Measurements from ENCODE around the gene FOXO3. TPM values are rescaled to one million over a fixed set of nuclear protein-coding genes. Genes with fewer than 3 reads are reported as not detected.

FOXO3 gene
- polyA plus RNA-seq, 1 of the 3 experiments (the other 2 are of a cell fraction), result 8.1 TPM

DNA sequence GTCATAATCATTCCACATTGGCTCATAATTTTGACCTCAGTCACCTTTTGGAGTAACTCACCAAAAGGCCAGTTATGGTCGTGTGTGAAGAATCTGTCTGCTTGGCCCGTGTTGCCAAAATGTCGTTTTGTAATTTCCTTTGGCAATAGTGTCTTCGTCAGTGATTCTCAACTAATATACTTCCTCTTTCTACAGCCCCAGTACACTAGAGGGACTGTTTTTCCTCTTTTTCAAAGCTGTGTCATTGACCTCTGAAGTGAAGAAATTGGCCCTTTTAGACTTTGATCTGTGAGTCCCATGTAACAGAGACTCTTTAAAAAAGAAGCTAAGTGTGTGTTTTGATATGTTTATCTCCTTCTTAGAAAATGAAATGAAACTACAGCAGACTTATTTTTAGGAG is 5.2 kb downstream of the FOXO3 start (continued):
- TF ChIP-seq, protein P1, sequence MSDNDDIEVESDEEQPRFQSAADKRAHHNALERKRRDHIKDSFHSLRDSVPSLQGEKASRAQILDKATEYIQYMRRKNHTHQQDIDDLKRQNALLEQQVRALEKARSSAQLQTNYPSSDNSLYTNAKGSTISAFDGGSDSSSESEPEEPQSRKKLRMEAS (IDR thresholded peaks at IDR 0.05; ENCODE audit: low read depth), result no peak
- TF ChIP-seq, protein P2, sequence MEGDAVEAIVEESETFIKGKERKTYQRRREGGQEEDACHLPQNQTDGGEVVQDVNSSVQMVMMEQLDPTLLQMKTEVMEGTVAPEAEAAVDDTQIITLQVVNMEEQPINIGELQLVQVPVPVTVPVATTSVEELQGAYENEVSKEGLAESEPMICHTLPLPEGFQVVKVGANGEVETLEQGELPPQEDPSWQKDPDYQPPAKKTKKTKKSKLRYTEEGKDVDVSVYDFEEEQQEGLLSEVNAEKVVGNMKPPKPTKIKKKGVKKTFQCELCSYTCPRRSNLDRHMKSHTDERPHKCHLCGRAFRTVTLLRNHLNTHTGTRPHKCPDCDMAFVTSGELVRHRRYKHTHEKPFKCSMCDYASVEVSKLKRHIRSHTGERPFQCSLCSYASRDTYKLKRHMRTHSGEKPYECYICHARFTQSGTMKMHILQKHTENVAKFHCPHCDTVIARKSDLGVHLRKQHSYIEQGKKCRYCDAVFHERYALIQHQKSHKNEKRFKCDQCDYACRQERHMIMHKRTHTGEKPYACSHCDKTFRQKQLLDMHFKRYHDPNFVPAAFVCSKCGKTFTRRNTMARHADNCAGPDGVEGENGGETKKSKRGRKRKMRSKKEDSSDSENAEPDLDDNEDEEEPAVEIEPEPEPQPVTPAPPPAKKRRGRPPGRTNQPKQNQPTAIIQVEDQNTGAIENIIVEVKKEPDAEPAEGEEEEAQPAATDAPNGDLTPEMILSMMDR (IDR thresholded peaks at IDR 0.05), result peak; percentile 24; the same call in 1 of the 2 replicates
- TF ChIP-seq RAD21 (IDR thresholded peaks at IDR 0.05; ENCODE audit: low read length), result no peak
- TF ChIP-seq, protein P3, sequence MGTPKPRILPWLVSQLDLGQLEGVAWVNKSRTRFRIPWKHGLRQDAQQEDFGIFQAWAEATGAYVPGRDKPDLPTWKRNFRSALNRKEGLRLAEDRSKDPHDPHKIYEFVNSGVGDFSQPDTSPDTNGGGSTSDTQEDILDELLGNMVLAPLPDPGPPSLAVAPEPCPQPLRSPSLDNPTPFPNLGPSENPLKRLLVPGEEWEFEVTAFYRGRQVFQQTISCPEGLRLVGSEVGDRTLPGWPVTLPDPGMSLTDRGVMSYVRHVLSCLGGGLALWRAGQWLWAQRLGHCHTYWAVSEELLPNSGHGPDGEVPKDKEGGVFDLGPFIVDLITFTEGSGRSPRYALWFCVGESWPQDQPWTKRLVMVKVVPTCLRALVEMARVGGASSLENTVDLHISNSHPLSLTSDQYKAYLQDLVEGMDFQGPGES (IDR thresholded peaks at IDR 0.05; ENCODE audit: low read depth, low read length), result no peak

DNA sequence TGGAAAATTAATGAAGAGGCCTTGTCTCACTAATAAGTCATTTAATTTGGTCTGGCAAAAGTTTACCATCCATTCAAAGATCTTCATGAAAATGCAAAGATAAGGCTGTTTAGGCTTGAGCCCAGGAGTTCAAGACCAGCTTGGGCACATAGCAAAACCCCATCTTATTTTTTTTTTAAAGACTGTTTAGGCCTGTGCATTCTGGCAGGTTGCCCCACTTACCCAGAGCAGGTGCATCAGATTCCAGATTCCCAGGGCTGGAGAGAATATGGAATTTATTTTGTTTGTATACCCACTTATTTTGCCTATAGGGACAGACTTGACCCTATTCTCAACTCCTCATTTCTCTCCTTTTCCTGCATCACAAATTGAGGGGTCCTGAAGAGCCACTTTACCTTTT is 5.7 kb downstream of the FOXO3 start:
- peaks cover 42% of the 10 kb centered on the region for H3F3A ChIP-seq (replicated peaks; ENCODE audit: insufficient read depth)
- DNase-seq, result no peak
- 0 out of 2 replicates have a peak, but pooled peaks cover 3% of the 10 kb centered on the region for H3K9me3 ChIP-seq
- peaks cover 28 to 34% of the 10 kb centered on the region in 2 experiments for H3K36me3 ChIP-seq (replicated peaks in 1 of 2; ENCODE audit: control insufficient read depth in 1 of 2, insufficient read depth in 2 of 2, low read length in 1 of 2)
- TF ChIP-seq CHD2 (IDR thresholded peaks at IDR 0.05; ENCODE audit: low read length, partially characterized antibody) (no peak), FOXJ3 (CRISPR knock-in tag; IDR thresholded peaks at IDR 0.05) (no peak), EP300 (IDR thresholded peaks at IDR 0.05; ENCODE audit: borderline replicate concordance in 1 of 2, low read depth in 1 of 2, low read length in 1 of 2) (no peak), EZH2phosphoT487 (IDR thresholded peaks at IDR 0.05; ENCODE audit: borderline replicate concordance, low read depth) (no peak), NRF1 (IDR thresholded peaks at IDR 0.05; ENCODE audit: low read depth, low read length) (no peak), JUND (IDR thresholded peaks at IDR 0.05) (no peak), RAD21 (IDR thresholded peaks at IDR 0.05; ENCODE audit: low read length) (no peak)
- TF ChIP-seq, protein P2 (IDR thresholded peaks at IDR 0.05), result no peak
- CTCF ChIA-PET, result interaction anchor here (0.9 kb wide), 1 partner anchor 271 kb away, joined by 3 read pairs; no protein-coding TSS in a partner anchor
- H3K4me3 ChIP-seq (ENCODE audit: low read depth in 2 of 2, low read length in 1 of 2), result no peak overlapping the region
- POLR2A ChIA-PET, result interaction anchor here (0.6 kb wide), 1 partner anchor 11 kb away, joined by 3 read pairs; no protein-coding TSS in a partner anchor
- no peak overlapping the region for H2AFZ ChIP-seq (ENCODE audit: low read depth)
- no peaks in the 10 kb centered on the region for H3K9me2 ChIP-seq
- H3K4me2 ChIP-seq, result peak overlapping the region; percentile 60
- H3K4me1 ChIP-seq (ENCODE audit: control insufficient read depth in 1 of 2, insufficient read depth in 2 of 2, low read depth in 1 of 2, low read length in 1 of 2), result peaks cover 18 to 36% of the 10 kb centered on the region in 2 experiments; a peak in 3 of 4 replicates
- peaks cover 94% of the 10 kb centered on the region for H3K79me2 ChIP-seq (ENCODE audit: insufficient read depth)
- peaks cover 72% of the 10 kb centered on the region for H4K20me1 ChIP-seq (ENCODE audit: insufficient read depth)
- H3K27ac ChIP-seq (ENCODE audit: low read depth in 2 of 2, low read length in 1 of 2), result peak overlapping the region; percentile 54 to 83; a peak in 3 of 4 replicates
- H3K27me3 ChIP-seq (ENCODE audit: insufficient read depth), result no peaks in the 10 kb centered on the region
- H3K9ac ChIP-seq, result peak overlapping the region; percentile 10; the same call in 1 of the 2 replicates

Data from SK-N-SH (cell line).